HG03460 (cell line): ENCODE measurements around the gene WNT3.
"Not testable (repeated sequence)": the region's sequence is repeated elsewhere in the genome, so short reads cannot be mapped to it uniquely, and the experiment has no call there.

Source experiments
- ATAC-seq: cut with Tn5 transposase; IDR thresholded peaks from one replicate; pipeline ENCODE4 v1.9.1; 2021; ENCODE audit not compliant: unreplicated experiment

The WNT3 gene

GRCh38 chr17:46788300-46788699, 30.2 kb downstream of the WNT3 start:
- ATAC-seq = no peak

- no peak for ATAC-seq
These were observed 31.0 kb downstream of the WNT3 start for GRCh38 chr17:46787478-46787877.

GRCh38 chr17:46785696-46786095, 32.8 kb downstream of the WNT3 start:
- ATAC-seq = no peak

GRCh38 chr17:46783031-46783593, 35.4 kb downstream of the WNT3 start:
- ATAC-seq = no peak

GRCh38 chr17:46782250-46782953, 36.1 kb downstream of the WNT3 start:
- no peak for ATAC-seq

GRCh38 chr17:46780003-46780373, 38.5 kb downstream of the WNT3 start:
- no peak for ATAC-seq

- ATAC-seq = no peak
These were observed 40.3 kb downstream of the WNT3 start for GRCh38 chr17:46777943-46778915.

- ATAC-seq = no peak
These were observed 42.0 kb downstream of the WNT3 start for GRCh38 chr17:46776298-46777005.

- no peak for ATAC-seq
These were observed 44.3 kb downstream of the WNT3 start for GRCh38 chr17:46774108-46774737.

GRCh38 chr17:46773676-46774075, 44.8 kb downstream of the WNT3 start:
- no peak for ATAC-seq

GRCh38 chr17:46773221-46773605, 45.3 kb downstream of the WNT3 start:
- no peak for ATAC-seq

- ATAC-seq = no peak
These were observed 45.8 kb downstream of the WNT3 start for GRCh38 chr17:46772475-46773220.

- no peak for ATAC-seq
These were observed 46.7 kb downstream of the WNT3 start for GRCh38 chr17:46771561-46772474.

- ATAC-seq = no peak
These were observed 47.5 kb downstream of the WNT3 start for GRCh38 chr17:46770818-46771560.

GRCh38 chr17:46770439-46770817, 48.1 kb downstream of the WNT3 start:
- ATAC-seq = no peak

- no peak for ATAC-seq
These were observed 48.7 kb downstream of the WNT3 start for GRCh38 chr17:46769531-46770438.

- not testable (repeated sequence) for ATAC-seq
These were observed 49.6 kb downstream of the WNT3 start for GRCh38 chr17:46768896-46769295.
